K562 (cell line): ENCODE data around the gene ACOX1. TPM values are rescaled to one million over a fixed set of nuclear protein-coding genes. Genes with fewer than 3 reads are reported as not detected.

Source experiments
- ATAC-seq: fragments of 200-7000 bp; cut with Tn5 transposase; 3 replicates; pipeline ENCODE4 v1.9.1; 2020; ENCODE audit warnings: moderate library complexity
- BruUV-seq: library from RNA; stranded (reverse); fragments of 400-500 nt; replicated peaks from 2 replicates; lab custom pipeline; 2021; lab: Mats Ljungman, UMichigan
- CTCF ChIA-PET: fragments of 300-600 bp; formaldehyde crosslinking; extraction: SDS; loops from one replicate; lab custom pipeline; 2021; ENCODE audit warnings: low intra/inter-chr PET ratio; lab: Yijun Ruan, JAX
- POLR2A ChIA-PET: fragments of 300-600, 350-650 bp; sonication (Branson Sonifier 250); formaldehyde crosslinking; extraction: SDS; loops from one replicate; lab custom pipeline; 2021; ENCODE audit warnings: antibody characterized with exemption, inconsistent platforms; lab: Yijun Ruan, JAX
- DNase-seq, 4 experiments: peaks; one replicate each; pipeline versions ENCODE4 v3.0.0 to v3.0.0-alpha.2; 2011 to 2018; ENCODE audit warnings: low spot score in 3 of 4, mixed read lengths in 3 of 4; ENCODE audit errors: extremely low read depth in 1 of 4
- FAIRE-seq: peaks from 2 replicates; lab custom pipeline; 2011; peaks lifted over from hg19 to GRCh38; lab: Jason Lieb, UNC
- H2AFZ ChIP-seq: 2 replicates; pipeline ENCODE4 v1.6.0; 2011; ENCODE audit warnings: low read depth, low read length, control low read depth, inconsistent platforms
- H3K27ac ChIP-seq: fragments of 200-600 bp; 3 replicates; pipeline ENCODE4 v1.8.0; 2011; ENCODE audit warnings: low read depth, mild to moderate bottlenecking, control low read depth, inconsistent platforms, low read length, moderate library complexity, mixed read lengths; ENCODE audit errors: extremely low read depth
- H3K27me3 ChIP-seq, 2 experiments: fragments of 300-600 bp in 1 of 2; 2 replicates in 1 of 2; 3 replicates in 1 of 2; pipeline versions ENCODE4 v1.6.0 to v1.8.0; 2011; ENCODE audit warnings: inconsistent platforms in 2 of 2, low read length in 2 of 2, mild to moderate bottlenecking in 1 of 2, mixed read lengths in 1 of 2, moderate library complexity in 1 of 2; ENCODE audit not compliant: control insufficient read depth in 2 of 2, insufficient read depth in 2 of 2
- H3K36me3 ChIP-seq: fragments of 300-600 bp; 3 replicates; pipeline ENCODE4 v1.8.0; 2011; ENCODE audit warnings: mild to moderate bottlenecking, low read length, inconsistent platforms; ENCODE audit not compliant: control insufficient read depth, insufficient read depth
- H3K4me1 ChIP-seq, 2 experiments: fragments of 200-600 bp in 1 of 2; replicated peaks in 1 of 2; 2 replicates in 1 of 2; 3 replicates in 1 of 2; pipeline versions ENCODE4 v1.5.1 to v1.8.0; 2011; ENCODE audit warnings: inconsistent platforms in 2 of 2, low read length in 2 of 2, mild to moderate bottlenecking in 1 of 2, mixed read lengths in 1 of 2, moderate library complexity in 1 of 2; ENCODE audit not compliant: control insufficient read depth in 2 of 2, insufficient read depth in 2 of 2
- H3K4me2 ChIP-seq: 2 replicates; pipeline ENCODE4 v1.6.1; 2011; ENCODE audit warnings: low read length, control low read depth, inconsistent platforms, mixed read lengths; ENCODE audit not compliant: insufficient read depth
- H3K4me3 ChIP-seq: fragments of 200-600 bp; sonication (generic), shearing (Covaris generic); 2 replicates; pipeline ENCODE4 v1.5.1; 2016; ENCODE audit warnings: control low read depth, inconsistent platforms
- H3K79me2 ChIP-seq: fragments of 200-600 bp; 3 replicates; pipeline ENCODE4 v1.8.0; 2011; ENCODE audit warnings: low read length, inconsistent platforms; ENCODE audit not compliant: control insufficient read depth, insufficient read depth
- H3K9ac ChIP-seq, 2 experiments: 2 replicates each; pipeline versions ENCODE4 v1.6.0 to v1.6.1; 2011; ENCODE audit warnings: low read depth in 2 of 2, low read length in 2 of 2, control low read depth in 1 of 2, inconsistent platforms in 1 of 2, mild to moderate bottlenecking in 1 of 2, mixed read lengths in 1 of 2; ENCODE audit not compliant: insufficient read depth in 1 of 2
- H3K9me1 ChIP-seq: one replicate; pipeline ENCODE4 v1.6.0; 2011; ENCODE audit warnings: inconsistent platforms, mild to moderate bottlenecking, low read length, moderate library complexity; ENCODE audit not compliant: control insufficient read depth, insufficient read depth
- H3K9me3 ChIP-seq: replicated peaks from 2 replicates; pipeline ENCODE4 v1.5.1; 2011; ENCODE audit warnings: low read depth, low read length, inconsistent platforms; ENCODE audit not compliant: control insufficient read depth, insufficient read depth
- H4K20me1 ChIP-seq: replicated peaks from 2 replicates; pipeline ENCODE4 v1.6.1; 2011; ENCODE audit warnings: low read length, inconsistent platforms, mixed read lengths; ENCODE audit not compliant: control insufficient read depth, insufficient read depth
- BCOR ChIP-seq: fragments of 450-650 bp; IDR thresholded peaks from 2 replicates; pipeline ENCODE4 v1.6.1; 2016
- TFAM ChIP-seq: fragments of 250-450 bp; sonication (Bioruptor Pico); conservative IDR thresholded peaks from 2 replicates; pipeline ENCODE4 v1.5.0; 2021; ENCODE audit warnings: mild to moderate bottlenecking, moderate library complexity
- ZFP36 ChIP-seq: fragments of 150-350 bp; IDR thresholded peaks from 2 replicates; pipeline ENCODE4 v1.6.1; 2018; ENCODE audit warnings: low read length, low read depth; ENCODE audit not compliant: partially characterized antibody
- ZNF436 ChIP-seq: fragments of 250-450, 450-650 bp; sonication (Bioruptor Pico); formaldehyde crosslinking; IDR thresholded peaks from 2 replicates; pipeline ENCODE4 v1.7.0; 2020; ENCODE audit warnings: mild to moderate bottlenecking
- WGBS: fragments of 100-300 bp; shearing (Covaris generic); methylation state at CpG from one replicate; pipeline ENCODE4 v1.1.6; 2016; ENCODE audit warnings: low coverage, mixed read lengths; ENCODE audit not compliant: insufficient coverage; ENCODE audit errors: missing lambda C conversion rate; 5-methylcytosine and 5-hydroxymethylcytosine counted together
- in situ Hi-C: fragments of 300-500 bp; cut with MboI; formaldehyde crosslinking; loops from 4 replicates; pipeline ENCODE4 v1.15.0; 2018; ENCODE audit warnings: inconsistent platforms, mixed read lengths
- intact Hi-C: fragments of 100-400 bp; cut with micrococcal nuclease; formaldehyde crosslinking; loops from 2 replicates; pipeline ENCODE4 v1.14.2; 2022
- polyA plus RNA-seq, 8 experiments: library from polyadenylated mRNA; depleted of rRNA in 4 of 8; stranded (reverse) in 5 of 8; unstranded in 3 of 8; fragments of >200 nt; fragmentation: Nextera tagmentation in 2 of 8; fragmentation: Illumina TruSeq in 1 of 8; extraction: Ambion mirVana in 2 of 8; extraction: Trizol in 1 of 8; gene quantifications; 2 replicates each; pipeline versions ENCODE4 v1.2.1 to v1.2.3, GENCODE V29; 2011 to 2014; ENCODE audit warnings: inconsistent platforms in 1 of 8, missing spikeins in 1 of 8
- total RNA-seq, 7 experiments: library from RNA; depleted of rRNA in 6 of 7; stranded (reverse); fragments of >200 nt in 6 of 7; fragmentation: Illumina TruSeq in 2 of 7; extraction: Trizol in 2 of 7; gene quantifications; 2 replicates each; pipeline versions ENCODE4 v1.2.1 to v1.2.3, GENCODE V29; 2011 to 2021; ENCODE audit warnings: low replicate concordance in 1 of 7

ACOX1 gene
- total and polyA plus RNA-seq, 9 of the 15 experiments (the other 6 are each of a cell fraction or from before 2014, with no cell fraction given): 7.8 to 24.1 (median 14.5) TPM

DNA sequence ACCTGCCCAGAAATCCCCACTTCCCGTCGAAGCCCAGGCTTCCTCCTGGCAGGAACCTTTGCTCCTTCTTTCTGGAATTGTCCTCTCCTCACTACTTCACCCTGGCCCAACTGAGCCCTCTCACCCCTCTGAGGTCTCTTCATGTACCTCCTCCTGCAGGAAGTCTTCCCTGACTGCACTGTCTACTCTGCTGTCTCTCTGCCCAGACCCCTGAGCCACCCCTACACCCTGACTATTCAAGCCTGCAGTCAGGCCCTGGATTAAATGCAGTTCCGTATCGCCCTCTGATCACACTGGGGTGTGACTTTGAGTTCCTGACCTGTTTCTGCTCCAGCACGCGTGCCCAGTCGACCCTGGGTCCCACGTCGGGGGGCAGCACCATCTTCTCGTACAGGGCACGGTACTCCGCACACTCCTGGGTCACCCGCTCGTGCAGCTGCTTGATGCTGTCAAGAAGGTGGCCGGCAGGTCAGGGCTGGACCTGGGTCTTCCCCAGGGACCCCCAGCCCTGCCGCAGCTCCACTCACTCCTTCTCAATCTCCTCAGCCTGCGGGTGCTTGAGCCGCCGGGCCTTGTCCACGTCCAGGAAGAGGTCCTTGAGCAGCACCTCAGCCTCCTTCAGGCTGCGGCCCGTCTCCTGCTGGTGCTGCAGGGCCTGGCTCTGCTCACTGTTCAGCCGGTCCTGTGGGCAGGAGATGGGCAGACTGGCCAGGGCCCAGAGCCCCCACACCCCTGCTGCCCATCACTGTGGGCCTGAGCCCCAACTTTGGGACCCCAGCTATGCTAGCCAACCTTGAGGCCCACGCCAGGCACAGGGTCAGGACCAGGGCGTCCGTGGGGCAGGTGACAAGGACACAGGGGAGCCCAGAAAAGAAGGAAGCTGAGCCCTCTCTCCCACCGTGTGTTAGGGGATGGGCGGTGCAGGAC lies 44.3 kb upstream of the ACOX1 start:
- in situ Hi-C loops (no loop called here), intact Hi-C loops (no loop called here)
- WGBS: 54% methylated on average over 24 of the region's 28 CpGs
- H3K79me2 ChIP-seq: no peaks in the 10 kb centered on the region
- BruUV-seq: no TSS peak
- no peaks in the 10 kb centered on the region for H3K36me3 ChIP-seq
- no peak for ATAC-seq
- no peak overlapping the region for H3K4me2 ChIP-seq
- peak; percentile 20; the same call in 1 of the 2 replicates for TF ChIP-seq ZNF436 (CRISPR knock-in tag)
- TF ChIP-seq ZFP36: peak; percentile 93
- no peak for TF ChIP-seq TFAM (CRISPR knock-in tag)
- TF ChIP-seq BCOR: peak; percentile 56; the same call in 1 of the 2 replicates
- H3K4me3 ChIP-seq: no peak overlapping the region
- CTCF ChIA-PET: no interaction called here
- H3K9me3 ChIP-seq: no peaks in the 10 kb centered on the region
- H3K27me3 ChIP-seq: peaks cover 2 to 10% of the 10 kb centered on the region in 2 experiments; a peak in 3 of 5 replicates
- H2AFZ ChIP-seq: no peak overlapping the region
- H4K20me1 ChIP-seq: no peaks in the 10 kb centered on the region
- no peaks in the 10 kb centered on the region for H3K9me1 ChIP-seq
- peaks cover 0 to 52% of the 10 kb centered on the region in 2 experiments; a peak in 2 of 5 replicates for H3K4me1 ChIP-seq
- no peak for FAIRE-seq
- H3K9ac ChIP-seq: no peak overlapping the region
- no peak overlapping the region for H3K27ac ChIP-seq
- no peak for DNase-seq
- POLR2A ChIA-PET: interaction anchor here (0.7 to 1.1 kb wide), 2 partner anchors 9 to 16 kb away, joined by 4 to 8 read pairs; no protein-coding TSS in a partner anchor
